Thoracic aorta (tissue), 2 donors: Measurements from ENCODE around the gene COBLL1. TPM values are rescaled to one million over a fixed set of nuclear protein-coding genes. Genes with fewer than 3 reads are reported as not detected.

ENCODE experiments used
- ATAC-seq: fragments of 150-250 bp; one replicate; pipeline ENCODE4 v1.8.0; 2017; ENCODE audit warnings: low read depth; ENCODE audit not compliant: insufficient number of reproducible peaks, low FRiP score
- DNase-seq: peaks from one replicate; pipeline ENCODE4 v3.0.0-alpha.2; 2020; ENCODE audit warnings: low spot score
- H3K27ac ChIP-seq, 2 donors: fragments of 200-600 bp; sonication (generic); 1 replicate in 1 of 2; 2 replicates in 1 of 2; pipeline ENCODE4 v1.5.1; 2016; ENCODE audit warnings: mild to moderate bottlenecking in 2 of 2, moderate library complexity in 2 of 2
- H3K27me3 ChIP-seq: fragments of 200-600 bp; sonication (generic); replicated peaks from 2 replicates; pipeline ENCODE4 v1.6.0; 2016; ENCODE audit warnings: mild to moderate bottlenecking; ENCODE audit not compliant: insufficient read depth
- H3K36me3 ChIP-seq: fragments of 200-600 bp; sonication (generic); one replicate; pipeline ENCODE4 v1.5.1; 2016
- H3K4me1 ChIP-seq, 2 donors: fragments of 200-600 bp; sonication (generic); 1 replicate in 1 of 2; 2 replicates in 1 of 2; pipeline versions ENCODE4 v1.5.1 to v1.6.0; 2016; ENCODE audit warnings: low read depth in 2 of 2, mild to moderate bottlenecking in 1 of 2; ENCODE audit not compliant: control insufficient read depth in 1 of 2
- H3K4me3 ChIP-seq: fragments of 200-600 bp; sonication (generic); 2 replicates; pipeline ENCODE4 v1.5.1; 2016; ENCODE audit warnings: mild to moderate bottlenecking
- H3K9me3 ChIP-seq: fragments of 200-600 bp; sonication (generic); 2 replicates; pipeline ENCODE4 v1.5.1; 2016
- total RNA-seq, 2 donors: library from RNA; depleted of rRNA; stranded (reverse); fragments of >200 nt; gene quantifications; one replicate each; pipeline versions ENCODE4 v1.1.0 to v1.2.3, GENCODE V29; 2016
- TF ChIP-seq, protein P1 (sequence below): fragments of 200-600 bp; sonication (generic); IDR thresholded peaks from one replicate; pipeline ENCODE4 v1.5.1; 2019; ENCODE audit warnings: antibody characterized with exemption

Gene COBLL1
- total RNA-seq, 2 donors from 2014 or later: 62.0 to 64.6 TPM

DNA sequence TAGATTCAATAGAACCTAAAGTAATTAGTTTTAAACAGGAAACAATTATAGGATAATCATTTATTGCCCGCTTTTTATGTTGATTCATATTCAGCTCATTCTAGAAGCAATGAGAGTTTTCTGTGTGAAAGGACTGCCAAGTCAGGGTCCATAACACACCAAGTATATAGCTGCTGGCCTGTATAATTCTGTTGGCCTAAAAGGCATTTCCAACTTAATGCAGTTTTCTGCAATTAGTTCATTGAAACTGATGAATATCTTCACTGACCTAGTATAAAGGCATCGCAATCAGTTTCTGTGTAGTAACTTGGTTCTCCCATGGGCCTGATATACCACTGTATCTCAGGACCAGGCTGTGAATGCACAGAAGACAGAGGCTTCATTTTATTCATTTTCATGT is 151.3 kb downstream of the COBLL1 start:
- peaks cover 20% of the 10 kb centered on the region for H3K36me3 ChIP-seq
- DNase-seq (no peak), ATAC-seq (no peak)
- peaks cover 11 to 27% of the 10 kb centered on the region in 2 donors for H3K4me1 ChIP-seq
- H3K4me3 ChIP-seq: no peak overlapping the region
- H3K27me3 ChIP-seq: no peaks in the 10 kb centered on the region
- no peaks in the 10 kb centered on the region for H3K9me3 ChIP-seq
- TF ChIP-seq, protein P1, sequence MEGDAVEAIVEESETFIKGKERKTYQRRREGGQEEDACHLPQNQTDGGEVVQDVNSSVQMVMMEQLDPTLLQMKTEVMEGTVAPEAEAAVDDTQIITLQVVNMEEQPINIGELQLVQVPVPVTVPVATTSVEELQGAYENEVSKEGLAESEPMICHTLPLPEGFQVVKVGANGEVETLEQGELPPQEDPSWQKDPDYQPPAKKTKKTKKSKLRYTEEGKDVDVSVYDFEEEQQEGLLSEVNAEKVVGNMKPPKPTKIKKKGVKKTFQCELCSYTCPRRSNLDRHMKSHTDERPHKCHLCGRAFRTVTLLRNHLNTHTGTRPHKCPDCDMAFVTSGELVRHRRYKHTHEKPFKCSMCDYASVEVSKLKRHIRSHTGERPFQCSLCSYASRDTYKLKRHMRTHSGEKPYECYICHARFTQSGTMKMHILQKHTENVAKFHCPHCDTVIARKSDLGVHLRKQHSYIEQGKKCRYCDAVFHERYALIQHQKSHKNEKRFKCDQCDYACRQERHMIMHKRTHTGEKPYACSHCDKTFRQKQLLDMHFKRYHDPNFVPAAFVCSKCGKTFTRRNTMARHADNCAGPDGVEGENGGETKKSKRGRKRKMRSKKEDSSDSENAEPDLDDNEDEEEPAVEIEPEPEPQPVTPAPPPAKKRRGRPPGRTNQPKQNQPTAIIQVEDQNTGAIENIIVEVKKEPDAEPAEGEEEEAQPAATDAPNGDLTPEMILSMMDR: no peak
- H3K27ac ChIP-seq: no peak overlapping the region

DNA sequence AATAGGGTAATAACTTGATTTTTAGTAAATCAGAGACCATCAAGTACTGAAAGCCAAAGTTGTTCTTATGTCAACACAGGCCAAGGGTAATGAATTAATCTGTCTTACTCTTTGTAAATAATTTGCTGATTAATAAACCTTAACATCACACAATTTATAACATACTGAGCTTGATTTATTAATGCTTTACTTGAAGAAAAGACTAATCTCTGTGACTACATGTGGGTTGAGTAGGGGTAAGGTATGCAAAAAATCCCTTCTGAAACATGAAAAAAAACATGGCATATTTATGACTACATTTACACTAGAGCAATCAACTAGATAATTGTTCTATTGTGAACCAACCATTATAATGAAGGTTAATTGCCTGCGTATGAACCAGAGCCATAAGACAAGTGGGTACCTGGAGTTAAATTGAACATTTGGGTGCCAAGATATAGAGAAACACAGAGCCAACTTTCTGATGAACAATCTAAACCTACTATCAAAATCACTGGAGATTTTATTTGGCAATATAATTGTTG is 152.7 kb downstream of the COBLL1 start:
- TF ChIP-seq, protein P1: no peak
- Histone ChIP-seq H3K4me3 (no peak overlapping the region), H3K27ac (no peak overlapping the region), H3K36me3 (peaks cover 16% of the 10 kb centered on the region), H3K9me3 (no peaks in the 10 kb centered on the region), H3K27me3 (no peaks in the 10 kb centered on the region), H3K4me1 (peaks cover 11 to 18% of the 10 kb centered on the region in 2 donors)
- ATAC-seq (no peak), DNase-seq (no peak)

DNA sequence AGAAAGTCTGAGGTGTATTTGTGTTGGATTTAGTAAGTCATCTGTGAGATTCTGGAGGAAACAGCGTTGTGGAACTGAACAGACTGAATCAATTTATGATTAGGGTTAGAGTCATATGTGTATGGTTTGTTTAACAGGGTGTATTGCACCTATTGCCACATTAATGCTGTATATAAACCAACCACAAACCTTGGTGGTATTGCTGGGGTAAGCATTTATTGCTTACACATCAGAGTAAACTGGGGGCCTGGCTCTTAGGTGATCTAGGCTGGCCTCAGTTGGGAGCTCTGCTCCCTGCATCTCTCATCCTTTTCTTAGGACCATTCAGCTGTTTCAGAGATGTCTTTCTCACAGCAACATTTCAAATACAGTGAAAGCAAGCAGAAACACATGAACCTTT is 160.6 kb downstream of the COBLL1 start:
- Histone ChIP-seq H3K4me1 (no peaks in the 10 kb centered on the region), H3K27me3 (no peaks in the 10 kb centered on the region), H3K36me3 (no peaks in the 10 kb centered on the region), H3K27ac (no peak overlapping the region), H3K9me3 (no peaks in the 10 kb centered on the region), H3K4me3 (no peak overlapping the region)
- DNase-seq: no peak
- TF ChIP-seq, protein P1: no peak
- no peak for ATAC-seq

DNA sequence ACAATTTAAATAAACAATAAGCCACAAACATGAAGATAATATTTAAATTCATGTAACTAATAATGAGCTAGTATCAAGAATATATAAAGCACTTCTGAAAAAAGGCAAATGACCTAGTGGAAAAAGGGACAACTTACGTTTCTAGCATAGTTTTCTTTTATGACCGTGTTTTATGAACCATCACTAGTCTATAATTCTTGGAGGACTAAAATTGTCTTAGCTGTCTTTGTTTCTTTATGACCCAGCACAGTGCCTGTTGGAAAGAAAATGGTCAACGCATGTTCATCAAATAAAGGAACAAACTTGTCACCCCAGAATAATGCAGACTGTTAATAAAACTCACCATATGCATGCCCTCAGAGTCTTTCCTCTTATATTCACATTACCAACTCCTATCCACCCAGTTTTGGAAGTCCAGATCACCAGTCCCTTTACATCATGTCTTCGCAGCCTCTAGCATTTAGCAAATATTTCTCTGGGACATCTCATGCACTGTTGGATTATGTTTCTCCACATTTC is 162.9 kb downstream of the COBLL1 start:
- TF ChIP-seq, protein P1: no peak

DNA sequence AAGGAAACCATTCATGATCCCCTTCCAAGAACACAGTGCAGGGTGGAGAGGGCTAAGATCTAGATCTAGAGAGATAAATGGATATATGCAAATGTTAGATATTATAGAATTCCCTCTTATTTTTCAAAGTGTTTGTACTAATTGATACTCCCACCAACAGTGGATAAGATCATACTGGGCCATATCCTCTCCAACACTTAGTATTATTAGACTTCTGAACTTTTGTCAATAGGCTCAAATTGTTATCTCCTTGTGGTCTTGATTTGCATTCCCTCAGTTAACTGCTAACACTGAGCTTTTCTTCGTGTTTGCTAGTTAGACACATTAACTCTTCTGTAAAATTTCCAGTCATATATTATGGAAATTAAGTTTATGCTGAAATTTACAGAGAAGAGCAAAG is 163.9 kb downstream of the COBLL1 start:
- Histone ChIP-seq H3K27me3 (no peaks in the 10 kb centered on the region), H3K9me3 (no peaks in the 10 kb centered on the region), H3K4me3 (no peak overlapping the region), H3K27ac (no peak overlapping the region), H3K36me3 (no peaks in the 10 kb centered on the region), H3K4me1 (no peaks in the 10 kb centered on the region)
- DNase-seq: no peak
- no peak for ATAC-seq
- TF ChIP-seq, protein P1: no peak

More for the DNA sequence above, 162.9 kb downstream of the COBLL1 start:
- ATAC-seq: no peak
- DNase-seq: no peak
- H3K4me3 ChIP-seq: no peak overlapping the region
- H3K4me1 ChIP-seq: no peaks in the 10 kb centered on the region
- H3K27me3 ChIP-seq: no peaks in the 10 kb centered on the region
- no peaks in the 10 kb centered on the region for H3K9me3 ChIP-seq
- no peak overlapping the region for H3K27ac ChIP-seq
- H3K36me3 ChIP-seq: no peaks in the 10 kb centered on the region
